Colonic mucosa (tissue), 4 donors: ENCODE data around the gene TWF2. TPM values are rescaled to one million over a fixed set of nuclear protein-coding genes. Genes with fewer than 3 reads are reported as not detected.

ENCODE experiments used
- DNase-seq: peaks from one replicate; pipeline ENCODE4 v3.0.0-alpha.2; 2020
- H3K27ac ChIP-seq: fragments of 200-600 bp; one replicate; pipeline ENCODE4 v1.8.0; 2021
- H3K27me3 ChIP-seq: fragments of 200-600 bp; one replicate; pipeline ENCODE4 v1.8.0; 2021
- H3K36me3 ChIP-seq: fragments of 200-600 bp; one replicate; pipeline ENCODE4 v1.8.0; 2021
- H3K4me1 ChIP-seq: fragments of 200-600 bp; one replicate; pipeline ENCODE4 v1.8.0; 2021; ENCODE audit warnings: mild to moderate bottlenecking
- H3K4me3 ChIP-seq: fragments of 200-600 bp; one replicate; pipeline ENCODE4 v1.8.0; 2021
- H3K9ac ChIP-seq, 2 donors: one replicate each; pipeline ENCODE4 v1.7.0; 2013; ENCODE audit warnings: control low read depth in 2 of 2, low read depth in 2 of 2, low read length in 2 of 2
- H3K9me3 ChIP-seq: fragments of 200-600 bp; one replicate; pipeline ENCODE4 v1.8.0; 2021
- intact Hi-C: fragments of 100-400 bp; cut with DNase I; formaldehyde crosslinking; loops from one replicate; pipeline ENCODE4 v1.14.1; 2022
- total RNA-seq, 2 donors: library from RNA; stranded (reverse); fragmentation: NEBNext Ultra II Directional in 1 of 2; extraction: Animal tissue kit (Norgen Biotek cat#: 25700) in 1 of 2; gene quantifications; one replicate each; pipeline ENCODE4 v1.2.1, GENCODE V29; 2021
- TF ChIP-seq, protein P1 (sequence below): fragments of 200-600 bp; IDR thresholded peaks from one replicate; pipeline ENCODE4 v1.8.0; 2022; ENCODE audit warnings: antibody characterized with exemption, mild to moderate bottlenecking
- donor health status: healthy.
- donor health status: DM: no; HTN: no; CAD: no.
- donor health status: DM: no; HTN: no; CAD: no.

TWF2 gene
- total RNA-seq, 2 donors from 2014 or later, result 44.2 to 45.0 TPM

DNA sequence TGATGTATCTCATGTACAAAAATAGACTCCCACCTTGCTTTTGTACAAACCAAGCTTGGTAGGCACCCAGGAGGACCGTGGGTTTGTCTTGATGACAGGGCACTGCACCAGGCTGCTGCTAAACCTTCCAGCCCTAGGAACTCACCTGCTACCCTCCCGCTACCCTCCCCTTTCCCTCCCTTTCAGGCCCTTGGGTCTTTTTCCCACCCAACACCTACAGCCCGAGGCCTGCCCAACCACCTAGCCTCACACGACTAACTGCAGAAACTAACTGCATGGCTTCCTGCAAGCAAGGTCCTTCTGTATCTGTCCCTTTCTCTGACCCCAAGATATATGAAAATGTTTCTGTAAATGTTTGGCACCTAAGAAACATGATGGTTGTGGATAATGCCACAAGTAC lies 17.7 kb upstream of the TWF2 start:
- no peak for DNase-seq
- H3K27me3 ChIP-seq, result no peaks in the 10 kb centered on the region
- intact Hi-C loops, result no loop called here
- H3K4me1 ChIP-seq, result no peaks in the 10 kb centered on the region
- no peak overlapping the region for H3K4me3 ChIP-seq
- H3K27ac ChIP-seq, result no peak overlapping the region
- no peaks in the 10 kb centered on the region for H3K9me3 ChIP-seq
- H3K9ac ChIP-seq, result no peak overlapping the region
- H3K36me3 ChIP-seq, result peaks cover 43% of the 10 kb centered on the region
- TF ChIP-seq, protein P1, sequence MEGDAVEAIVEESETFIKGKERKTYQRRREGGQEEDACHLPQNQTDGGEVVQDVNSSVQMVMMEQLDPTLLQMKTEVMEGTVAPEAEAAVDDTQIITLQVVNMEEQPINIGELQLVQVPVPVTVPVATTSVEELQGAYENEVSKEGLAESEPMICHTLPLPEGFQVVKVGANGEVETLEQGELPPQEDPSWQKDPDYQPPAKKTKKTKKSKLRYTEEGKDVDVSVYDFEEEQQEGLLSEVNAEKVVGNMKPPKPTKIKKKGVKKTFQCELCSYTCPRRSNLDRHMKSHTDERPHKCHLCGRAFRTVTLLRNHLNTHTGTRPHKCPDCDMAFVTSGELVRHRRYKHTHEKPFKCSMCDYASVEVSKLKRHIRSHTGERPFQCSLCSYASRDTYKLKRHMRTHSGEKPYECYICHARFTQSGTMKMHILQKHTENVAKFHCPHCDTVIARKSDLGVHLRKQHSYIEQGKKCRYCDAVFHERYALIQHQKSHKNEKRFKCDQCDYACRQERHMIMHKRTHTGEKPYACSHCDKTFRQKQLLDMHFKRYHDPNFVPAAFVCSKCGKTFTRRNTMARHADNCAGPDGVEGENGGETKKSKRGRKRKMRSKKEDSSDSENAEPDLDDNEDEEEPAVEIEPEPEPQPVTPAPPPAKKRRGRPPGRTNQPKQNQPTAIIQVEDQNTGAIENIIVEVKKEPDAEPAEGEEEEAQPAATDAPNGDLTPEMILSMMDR, result no peak

GRCh38 chr3:52256159-52256558 lies 17.2 kb upstream of the TWF2 start:
- H3K27ac ChIP-seq, result no peak overlapping the region
- no peaks in the 10 kb centered on the region for H3K27me3 ChIP-seq
- H3K9me3 ChIP-seq, result no peaks in the 10 kb centered on the region
- TF ChIP-seq, protein P1, result no peak
- H3K9ac ChIP-seq, result no peak overlapping the region
- no peaks in the 10 kb centered on the region for H3K4me1 ChIP-seq
- H3K4me3 ChIP-seq, result no peak overlapping the region
- intact Hi-C loops, result no loop called here
- no peak for DNase-seq
- peaks cover 40% of the 10 kb centered on the region for H3K36me3 ChIP-seq

GRCh38 chr3:52254608-52255007 lies 15.7 kb upstream of the TWF2 start:
- no peak overlapping the region for H3K4me3 ChIP-seq
- DNase-seq, result no peak

GRCh38 chr3:52253314-52254304 lies 14.7 kb upstream of the TWF2 start:
- Histone ChIP-seq H3K36me3 (peaks cover 14% of the 10 kb centered on the region), H3K4me1 (no peaks in the 10 kb centered on the region), H3K9me3 (no peaks in the 10 kb centered on the region), H3K27me3 (no peaks in the 10 kb centered on the region), H3K27ac (no peak overlapping the region), H3K9ac (no peak overlapping the region), H3K4me3 (no peak overlapping the region)
- intact Hi-C loops, result no loop called here
- DNase-seq, result no peak
- TF ChIP-seq, protein P1, result no peak

More at GRCh38 chr3:52254608-52255007, 15.7 kb upstream of the TWF2 start:
- Histone ChIP-seq H3K27ac (no peak overlapping the region), H3K36me3 (peaks cover 24% of the 10 kb centered on the region), H3K27me3 (no peaks in the 10 kb centered on the region), H3K4me1 (no peaks in the 10 kb centered on the region), H3K9ac (no peak overlapping the region), H3K9me3 (no peaks in the 10 kb centered on the region)
- intact Hi-C loops, result no loop called here
- TF ChIP-seq, protein P1, result no peak

- Histone ChIP-seq H3K27ac (no peak overlapping the region), H3K36me3 (no peaks in the 10 kb centered on the region), H3K9me3 (no peaks in the 10 kb centered on the region), H3K27me3 (no peaks in the 10 kb centered on the region), H3K4me3 (no peak overlapping the region), H3K4me1 (no peaks in the 10 kb centered on the region), H3K9ac (no peak overlapping the region)
- DNase-seq, result no peak
- intact Hi-C loops, result no loop called here
- TF ChIP-seq, protein P1, result no peak
Measured at GRCh38 chr3:52250122-52250521, 11.2 kb upstream of the TWF2 start.
